B cell (primary cell): Measurements from ENCODE around the gene PTPN22. TPM values are rescaled to one million over a fixed set of nuclear protein-coding genes. Genes with fewer than 3 reads are reported as not detected.

Experiments used
- ATAC-seq: fragments of 200-7000 bp; cut with Tn5 transposase; one replicate; pipeline ENCODE4 v1.10.0; 2021; ENCODE audit warnings: low read depth, mild to moderate bottlenecking, moderate number of reproducible peaks, moderate library complexity
- CTCF ChIA-PET: fragments of 350-600 bp; sonication (Branson Sonifier 250); formaldehyde crosslinking; loops from one replicate; lab custom pipeline; 2021; ENCODE audit warnings: antibody characterized with exemption, inconsistent platforms; lab: Charles Lee
- POLR2A ChIA-PET: fragments of 350-600 bp; sonication (Branson Sonifier 250); formaldehyde crosslinking; loops from one replicate; lab custom pipeline; 2021; ENCODE audit warnings: antibody characterized with exemption; lab: Charles Lee
- DNase-seq: peaks from one replicate; pipeline ENCODE4 v3.0.0; 2013
- H2AFZ ChIP-seq: 2 replicates; pipeline ENCODE4 v1.6.1; 2012; ENCODE audit warnings: mild to moderate bottlenecking, low read depth, low read length; ENCODE audit not compliant: insufficient read depth, poor library complexity, severe bottlenecking
- H3K27ac ChIP-seq, 2 donors: 1 replicate in 1 of 2; 2 replicates in 1 of 2; pipeline ENCODE4 v1.5.1; 2012 to 2013; ENCODE audit warnings: low read length in 2 of 2, mild to moderate bottlenecking in 2 of 2, moderate library complexity in 1 of 2
- H3K27me3 ChIP-seq, 4 experiments: fragments of 200-600 bp in 1 of 4; sonication (generic) in 1 of 4; replicated peaks in 1 of 4; 1 replicate in 2 of 4; 2 replicates in 2 of 4; pipeline versions ENCODE4 v1.6.1 to v1.7.0; 2013 to 2016; ENCODE audit warnings: low read length in 3 of 4, mild to moderate bottlenecking in 2 of 4, mixed read lengths in 1 of 4, moderate library complexity in 1 of 4; ENCODE audit not compliant: insufficient read depth in 4 of 4, control insufficient read depth in 3 of 4; ENCODE audit errors: control extremely low read depth in 1 of 4
- H3K36me3 ChIP-seq, 2 experiments: replicated peaks in 1 of 2; 1 replicate in 1 of 2; 2 replicates in 1 of 2; pipeline versions ENCODE4 v1.6.1 to v1.7.1; 2013; ENCODE audit warnings: low read length in 1 of 2; ENCODE audit not compliant: insufficient read depth in 2 of 2, control insufficient read depth in 1 of 2; ENCODE audit errors: control extremely low read depth in 1 of 2, extremely low read depth in 1 of 2
- H3K4me1 ChIP-seq, 2 donors: fragments of 200-600 bp in 1 of 2; sonication (generic) in 1 of 2; 1 replicate in 1 of 2; 2 replicates in 1 of 2; pipeline versions ENCODE4 v1.5.1 to v1.6.1; 2013 to 2017; ENCODE audit warnings: low read length in 2 of 2; ENCODE audit not compliant: control insufficient read depth in 2 of 2, insufficient read depth in 2 of 2
- H3K4me2 ChIP-seq: replicated peaks from 2 replicates; pipeline ENCODE3; 2012; ENCODE audit warnings: mild to moderate bottlenecking, low read depth, low read length; ENCODE audit not compliant: poor library complexity, severe bottlenecking
- H3K4me3 ChIP-seq, 5 experiments: fragments of 200-600 bp in 1 of 5; sonication (generic) in 1 of 5; 1 replicate in 3 of 5; 2 replicates in 2 of 5; pipeline versions ENCODE4 v1.5.1 to v1.7.0; 2011 to 2016; ENCODE audit warnings: low read length in 4 of 5, mild to moderate bottlenecking in 4 of 5, low read depth in 2 of 5, control low read depth in 1 of 5, moderate library complexity in 1 of 5; ENCODE audit not compliant: insufficient read depth in 1 of 5; ENCODE audit errors: control extremely low read depth in 1 of 5, extremely low read depth in 1 of 5
- H3K79me2 ChIP-seq: fragments of 200-600 bp; sonication (generic); one replicate; pipeline ENCODE4 v1.6.0; 2016; ENCODE audit warnings: low read length; ENCODE audit not compliant: control insufficient read depth, insufficient read depth
- H3K9ac ChIP-seq: fragments of 200-600 bp; sonication (generic); 2 replicates; pipeline ENCODE4 v1.6.1; 2017; ENCODE audit warnings: mild to moderate bottlenecking, low read length, moderate library complexity
- H3K9me3 ChIP-seq, 3 donors: one replicate each; pipeline versions ENCODE4 v1.6.1 to v1.7.1; 2013; ENCODE audit warnings: low read length in 2 of 3; ENCODE audit not compliant: control insufficient read depth in 2 of 3, insufficient read depth in 1 of 3; ENCODE audit errors: control extremely low read depth in 1 of 3
- H4K20me1 ChIP-seq: 2 replicates; pipeline ENCODE4 v1.6.0; 2012; ENCODE audit warnings: mild to moderate bottlenecking, low read length; ENCODE audit not compliant: insufficient read depth, control insufficient read depth, poor library complexity, severe bottlenecking
- H3K27ac Mint-ChIP-seq: one replicate; pipeline ENCODE4 v1.8.0; 2021; ENCODE audit warnings: mixed read lengths
- H3K27me3 Mint-ChIP-seq: one replicate; pipeline ENCODE4 v1.8.0; 2021; ENCODE audit warnings: mixed read lengths
- H3K4me1 Mint-ChIP-seq: one replicate; pipeline ENCODE4 v1.8.0; 2021; ENCODE audit warnings: mixed read lengths
- H3K4me3 Mint-ChIP-seq: one replicate; pipeline ENCODE4 v1.8.0; 2021; ENCODE audit warnings: mixed read lengths
- H3K9me3 Mint-ChIP-seq: one replicate; pipeline ENCODE4 v1.8.0; 2022; ENCODE audit warnings: mixed read lengths; ENCODE audit not compliant: insufficient read depth
- CTCF ChIP-seq: fragments of 200-600 bp; IDR thresholded peaks from one replicate; pipeline ENCODE4 v1.8.0; 2022; ENCODE audit warnings: antibody characterized with exemption, mild to moderate bottlenecking
- EZH2 ChIP-seq: IDR thresholded peaks from 2 replicates; pipeline ENCODE4 v1.6.1; 2012; ENCODE audit warnings: borderline replicate concordance, low read depth, mild to moderate bottlenecking, moderate library complexity, low read length; ENCODE audit not compliant: insufficient read depth, poor library complexity, severe bottlenecking
- WGBS: methylation state at CpG from one replicate; pipeline ENCODE4 v1.1.5; 2013; ENCODE audit warnings: missing lambda C conversion rate; ENCODE audit not compliant: insufficient coverage; 5-methylcytosine and 5-hydroxymethylcytosine counted together
- intact Hi-C: fragments of 100-400 bp; cut with micrococcal nuclease; formaldehyde crosslinking; loops from one replicate; pipeline ENCODE4 v1.10.0; 2022
- polyA plus RNA-seq: library from polyadenylated mRNA; depleted of rRNA; stranded (reverse); fragments of >200 nt; gene quantifications from 2 replicates; pipeline ENCODE4 v1.2.3, GENCODE V29; 2012
- total RNA-seq, 2 donors: library from RNA; stranded (reverse); fragments of 120-200 nt in 1 of 2; gene quantifications; 1 replicate in 1 of 2; 2 replicates in 1 of 2; pipeline versions ENCODE4 v1.2.3 to v1.2.4, GENCODE V29; 2013 to 2022

Gene PTPN22
- total and polyA plus RNA-seq, 2 donors (not counting 1 experiment from before 2014, with no cell fraction given) = 14.3 to 37.4 TPM

GRCh38 chr1:113805256-113805531, 66.3 kb downstream of the PTPN22 start:
- Histone ChIP-seq H3K9ac (no peak overlapping the region), H3K36me3 (peaks cover 0 to 4% of the 10 kb centered on the region in 2 experiments), H3K4me1 (peaks cover 14 to 30% of the 10 kb centered on the region in 2 donors), H4K20me1 (peaks cover 68% of the 10 kb centered on the region), H3K27ac (no peak overlapping the region), H3K79me2 (peaks cover 99% of the 10 kb centered on the region), H3K9me3 (no peaks in the 10 kb centered on the region), H3K4me3 (no peak overlapping the region), H2AFZ (no peak overlapping the region), H3K4me2 (no peak overlapping the region), H3K27me3 (no peaks in the 10 kb centered on the region)
- CTCF ChIA-PET = no interaction called here
- POLR2A ChIA-PET = no interaction called here
- TF ChIP-seq CTCF (no peak), EZH2 (no peak)
- no peak for DNase-seq
- Mint-ChIP-seq H3K27me3 (no peaks in the 10 kb centered on the region), H3K4me3 (no peak overlapping the region), H3K9me3 (no peaks in the 10 kb centered on the region), H3K4me1 (peaks cover 58% of the 10 kb centered on the region), H3K27ac (no peak overlapping the region)
- intact Hi-C loops = no loop called here
- no peak for ATAC-seq
- WGBS = no CpG with 5 or more reads among the region's 6 CpGs

- Mint-ChIP-seq H3K27ac (no peak overlapping the region), H3K9me3 (no peaks in the 10 kb centered on the region), H3K27me3 (no peaks in the 10 kb centered on the region), H3K4me1 (peaks cover 54% of the 10 kb centered on the region), H3K4me3 (no peak overlapping the region)
- Histone ChIP-seq H3K4me3 (no peak overlapping the region), H3K4me1 (peaks cover 8 to 25% of the 10 kb centered on the region in 2 donors), H3K9me3 (no peaks in the 10 kb centered on the region), H4K20me1 (peaks cover 68% of the 10 kb centered on the region), H2AFZ (no peak overlapping the region), H3K27ac (no peak overlapping the region), H3K4me2 (no peak overlapping the region), H3K79me2 (peaks cover 99% of the 10 kb centered on the region), H3K9ac (no peak overlapping the region), H3K36me3 (peaks cover 0 to 4% of the 10 kb centered on the region in 2 experiments), H3K27me3 (no peaks in the 10 kb centered on the region)
- DNase-seq (no peak), ATAC-seq (no peak)
- ChIA-PET CTCF (interaction anchor here (0.6 kb wide), 1 partner anchor 20 kb away, joined by 3 read pairs; no protein-coding TSS in a partner anchor), POLR2A (no interaction called here)
- WGBS = 100% methylated on average over 3 of the region's 8 CpGs
- TF ChIP-seq EZH2 = no peak
- TF ChIP-seq CTCF = no peak
- intact Hi-C loops = no loop called here
These were observed 66.9 kb downstream of the PTPN22 start for GRCh38 chr1:113804421-113805255.
